GM18526 (cell line): Measurements from ENCODE around the gene CSNK1E.

ENCODE experiments used
- POLR2A ChIP-seq: IDR thresholded peaks from 3 replicates; pipeline ENCODE4 v1.6.1; 2011; ENCODE audit not compliant: insufficient read length; ENCODE audit errors: extremely low read depth

The CSNK1E gene

DNA sequence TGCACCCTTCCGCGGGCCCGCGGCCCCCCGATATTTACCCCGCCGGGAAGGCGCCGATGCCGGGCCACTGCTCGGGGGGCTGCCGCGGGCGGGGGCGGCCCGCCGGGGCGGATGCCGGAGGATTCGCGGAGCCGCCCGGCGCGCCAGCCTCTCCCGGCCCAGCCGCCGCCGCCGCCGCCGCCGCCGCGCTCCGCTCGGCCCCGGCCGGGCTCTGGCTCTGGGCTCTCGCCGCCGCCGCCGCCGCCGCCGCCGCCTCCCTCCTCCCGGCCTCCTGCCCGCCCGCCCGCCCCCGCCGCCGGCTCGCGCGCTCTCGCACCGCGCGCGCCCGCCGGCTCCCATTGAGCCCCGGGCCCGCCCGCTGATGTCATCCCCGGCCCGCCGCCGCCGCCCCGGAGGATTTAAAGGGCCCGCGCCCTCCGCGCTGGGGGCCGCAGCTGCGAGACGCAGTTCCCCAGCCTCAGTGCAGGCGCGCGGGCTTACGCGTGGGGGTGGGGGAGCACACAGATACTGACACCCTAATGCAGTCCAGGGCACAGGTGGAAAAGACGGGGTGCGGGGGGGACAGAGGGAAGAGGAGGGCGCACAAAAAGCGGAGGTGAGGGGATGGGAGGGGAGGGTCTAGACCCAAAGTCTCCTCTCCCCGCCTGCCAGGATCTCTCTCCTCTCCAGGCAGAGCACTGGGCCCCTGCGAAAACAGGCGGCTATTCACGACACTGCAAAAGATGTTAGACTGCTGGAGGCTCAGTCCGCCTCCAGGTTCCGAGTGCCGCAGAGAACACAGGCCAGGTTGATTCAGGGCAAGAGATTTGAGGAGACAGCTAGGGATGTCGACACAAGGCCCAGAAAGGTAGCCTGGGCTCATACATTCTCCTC, at the start of gene CSNK1E:
Gene CSNK1E (minus strand): TSS at position 312 of the 873 bp plus-strand sequence. CDS start 3,276 bp downstream, outside the sequence.
- no peak for TF ChIP-seq POLR2A

DNA sequence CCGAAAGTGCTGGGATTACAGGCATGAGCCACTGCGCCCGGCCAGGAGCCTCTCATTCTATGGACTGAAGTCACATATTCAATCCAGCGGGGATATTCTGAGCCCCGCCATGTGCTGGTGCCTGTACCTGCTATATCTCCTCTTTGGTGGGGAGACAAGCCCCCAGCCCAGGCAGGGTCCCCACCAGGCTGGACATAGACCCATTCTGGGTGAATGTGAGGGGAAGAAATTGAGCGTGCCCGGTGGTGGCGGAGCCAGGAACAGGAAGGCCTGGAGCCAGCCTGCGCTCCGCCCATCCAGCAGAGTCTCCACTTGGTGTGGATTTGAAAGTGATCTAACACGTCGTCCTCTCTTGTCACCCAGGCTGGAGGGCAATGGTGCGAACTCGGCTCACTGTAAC, 38.0 kb upstream of the CSNK1E start:
- TF ChIP-seq POLR2A = no peak

DNA sequence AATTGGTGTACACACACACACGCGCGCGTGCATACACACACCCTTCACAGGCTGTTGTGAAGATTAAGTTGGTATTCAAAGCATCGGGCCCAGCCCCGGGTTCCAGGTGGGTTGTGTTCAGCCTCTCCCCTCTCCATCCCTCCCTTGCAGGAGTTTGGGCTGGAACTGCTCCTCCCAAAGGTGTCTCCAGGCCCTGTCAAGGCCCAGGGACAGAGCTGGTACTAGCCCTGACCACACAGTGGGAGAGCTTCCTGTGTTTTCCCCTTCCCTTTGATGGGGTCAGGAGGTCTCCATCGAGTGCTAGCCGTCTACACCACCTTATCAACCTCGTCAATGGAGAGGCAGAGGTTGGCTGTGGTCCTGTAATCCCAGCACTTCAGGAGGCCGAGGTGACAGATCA, 36.5 kb upstream of the CSNK1E start:
- no peak for TF ChIP-seq POLR2A

DNA sequence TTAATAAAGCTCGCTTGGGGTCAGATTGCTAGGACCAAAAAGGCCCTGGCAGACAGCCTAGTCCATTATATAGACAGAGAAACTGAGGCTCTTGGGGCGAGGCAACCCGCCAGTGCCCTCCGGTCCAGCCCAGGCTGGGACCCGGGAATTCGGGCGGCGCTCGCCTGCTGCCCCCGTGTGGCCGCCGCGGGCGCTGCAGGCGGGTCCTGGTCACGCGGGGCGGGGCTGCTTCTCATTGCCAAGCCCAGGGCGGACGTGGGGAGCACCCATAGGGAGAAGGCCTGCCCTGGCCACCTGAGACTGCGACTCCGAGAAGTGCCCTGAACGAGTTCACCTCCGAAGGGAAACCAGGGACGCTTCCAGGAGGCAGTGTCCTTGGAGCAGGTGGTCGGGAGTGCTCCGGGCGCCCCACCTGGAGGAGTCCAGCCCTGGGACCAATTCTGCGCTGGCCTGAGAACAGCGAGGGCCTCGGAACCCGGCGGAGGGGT, 36.0 kb upstream of the CSNK1E start:
- TF ChIP-seq POLR2A = no peak

DNA sequence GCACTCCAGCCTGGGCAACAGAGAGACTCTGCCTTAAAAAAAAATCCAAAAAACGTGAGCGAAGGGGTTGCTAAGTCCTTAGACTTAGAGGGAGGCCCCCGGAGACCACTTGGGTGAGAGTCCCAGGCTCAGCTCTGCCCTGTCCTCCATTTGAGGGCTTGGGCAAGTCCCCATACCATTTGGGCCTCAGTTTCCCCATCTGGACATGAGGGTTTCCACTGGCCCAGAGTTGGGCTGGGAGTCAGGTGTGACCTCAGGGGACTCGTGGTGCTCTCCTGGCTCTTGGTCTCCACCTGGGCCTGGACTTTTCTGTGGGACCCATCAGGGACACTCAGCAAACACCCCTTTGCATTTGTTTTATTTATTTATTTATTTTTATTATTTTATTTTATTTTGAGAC, 35.2 kb upstream of the CSNK1E start:
- TF ChIP-seq POLR2A = no peak

DNA sequence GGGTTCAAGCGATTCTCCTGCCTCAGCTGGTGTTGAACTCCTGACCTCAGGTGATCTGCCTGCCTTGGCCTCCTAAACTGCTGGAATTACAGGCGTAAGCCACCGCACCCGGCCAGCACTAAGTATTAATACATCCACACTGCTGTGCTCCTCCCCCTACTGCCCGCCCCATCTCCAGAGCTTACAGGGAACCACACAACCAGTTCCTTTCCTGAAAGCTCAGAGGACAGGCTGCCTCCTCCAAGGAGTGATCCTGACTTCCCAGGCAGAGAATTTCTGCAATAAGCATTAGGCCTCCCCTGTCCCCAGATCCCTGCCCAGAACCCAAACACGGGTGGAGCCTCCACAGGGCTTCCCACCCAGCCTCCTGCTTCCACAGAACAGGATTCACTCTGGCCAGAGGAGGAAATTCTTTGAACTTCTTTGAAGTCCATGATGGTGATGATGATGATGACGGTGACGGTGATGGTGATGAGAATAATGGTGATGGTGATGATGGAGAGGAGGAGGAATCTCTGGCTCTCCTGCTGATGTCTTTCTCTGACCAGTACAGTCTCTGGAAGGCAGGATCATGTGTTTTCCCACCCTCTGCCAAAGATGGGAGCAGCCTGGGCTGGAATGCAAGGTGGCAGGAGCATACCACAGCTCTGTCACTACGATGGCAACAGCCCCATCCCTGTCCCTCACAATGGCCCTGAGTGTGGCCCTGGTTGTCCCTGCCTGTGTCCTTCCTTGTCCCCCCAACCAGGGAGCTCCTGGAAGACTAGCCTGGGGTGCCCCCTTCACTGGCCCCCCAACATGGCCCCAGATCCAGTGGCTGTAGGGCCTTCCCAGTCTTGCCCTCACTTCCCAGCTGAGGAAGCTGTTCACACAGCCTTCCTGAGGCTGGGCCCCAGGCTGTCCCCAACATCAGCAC, 33.5 kb upstream of the CSNK1E start:
- no peak for TF ChIP-seq POLR2A

DNA sequence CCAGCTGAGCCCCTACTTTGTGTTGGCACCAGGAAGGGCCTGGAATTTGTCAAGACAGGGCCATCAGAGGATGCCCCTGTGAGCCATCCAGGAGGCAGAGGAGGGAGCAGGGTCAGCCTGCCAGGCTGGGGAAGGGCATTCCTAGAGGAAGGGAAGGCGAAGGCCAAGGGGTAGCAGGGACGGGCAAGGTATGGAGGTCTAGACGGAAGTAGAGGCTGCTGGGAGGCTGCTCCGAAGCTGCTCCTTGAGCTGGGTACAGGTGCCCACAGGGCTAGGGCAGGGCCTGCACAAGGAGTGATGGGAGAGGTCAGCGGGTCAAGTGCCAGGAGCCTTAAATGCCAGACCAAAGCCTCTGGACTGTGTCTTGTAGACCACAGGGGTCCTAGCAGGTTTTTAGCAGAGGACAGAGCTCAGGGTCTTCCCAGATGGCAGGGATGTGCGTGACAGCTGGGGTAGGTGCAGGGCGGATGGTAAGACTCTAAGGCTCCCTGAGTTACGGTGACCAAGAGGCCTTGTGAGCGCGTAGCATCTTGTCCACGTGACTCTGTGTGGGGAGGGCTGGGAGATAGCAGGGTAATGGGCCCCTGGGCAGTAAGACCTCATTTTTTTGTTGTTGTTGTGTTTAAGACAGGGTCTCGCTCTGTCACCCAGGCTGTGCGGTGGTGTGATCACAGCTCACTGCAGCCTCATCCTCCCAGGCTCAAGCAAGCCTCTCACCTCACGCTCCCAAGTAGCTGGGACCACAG, 31.7 kb upstream of the CSNK1E start:
- no peak for TF ChIP-seq POLR2A

DNA sequence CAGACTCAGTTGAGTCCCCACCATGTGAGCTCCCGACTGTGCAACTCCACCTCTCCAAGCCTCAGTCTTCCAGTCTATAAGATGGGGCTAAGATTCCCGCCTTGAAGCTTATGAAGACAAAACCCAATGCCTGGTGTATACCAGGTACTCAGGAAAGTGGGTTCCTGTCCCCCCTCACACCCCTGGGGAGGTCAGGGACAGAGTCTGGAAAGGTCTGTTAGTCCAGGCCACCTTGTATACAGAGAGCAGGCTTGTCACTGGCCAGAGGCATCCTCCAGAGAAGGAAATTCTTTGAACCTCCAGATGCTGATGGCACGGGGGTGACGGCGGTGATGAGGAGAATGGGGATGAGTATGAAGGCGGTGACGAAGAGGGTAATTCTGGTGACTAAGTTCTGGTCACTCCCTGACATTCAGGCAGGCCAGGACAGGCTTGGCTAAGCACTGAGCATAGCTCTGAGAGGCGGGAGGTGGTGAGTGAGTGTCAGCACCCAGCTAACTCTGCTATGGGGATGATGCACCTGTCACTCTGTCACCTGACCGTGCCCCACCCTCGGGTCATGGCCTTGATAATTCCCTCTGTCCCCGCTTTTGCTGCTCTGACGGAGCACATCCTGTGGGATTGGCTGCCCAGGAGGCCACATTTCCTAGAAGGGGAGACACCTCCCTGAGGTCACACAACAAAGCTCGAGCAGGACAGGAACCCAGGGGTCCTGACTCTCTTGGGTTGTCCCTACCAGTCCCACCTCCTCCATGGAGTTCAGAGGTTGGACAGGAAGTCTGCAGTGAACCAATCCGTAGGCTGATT, 30.9 kb upstream of the CSNK1E start:
- TF ChIP-seq POLR2A = no peak

DNA sequence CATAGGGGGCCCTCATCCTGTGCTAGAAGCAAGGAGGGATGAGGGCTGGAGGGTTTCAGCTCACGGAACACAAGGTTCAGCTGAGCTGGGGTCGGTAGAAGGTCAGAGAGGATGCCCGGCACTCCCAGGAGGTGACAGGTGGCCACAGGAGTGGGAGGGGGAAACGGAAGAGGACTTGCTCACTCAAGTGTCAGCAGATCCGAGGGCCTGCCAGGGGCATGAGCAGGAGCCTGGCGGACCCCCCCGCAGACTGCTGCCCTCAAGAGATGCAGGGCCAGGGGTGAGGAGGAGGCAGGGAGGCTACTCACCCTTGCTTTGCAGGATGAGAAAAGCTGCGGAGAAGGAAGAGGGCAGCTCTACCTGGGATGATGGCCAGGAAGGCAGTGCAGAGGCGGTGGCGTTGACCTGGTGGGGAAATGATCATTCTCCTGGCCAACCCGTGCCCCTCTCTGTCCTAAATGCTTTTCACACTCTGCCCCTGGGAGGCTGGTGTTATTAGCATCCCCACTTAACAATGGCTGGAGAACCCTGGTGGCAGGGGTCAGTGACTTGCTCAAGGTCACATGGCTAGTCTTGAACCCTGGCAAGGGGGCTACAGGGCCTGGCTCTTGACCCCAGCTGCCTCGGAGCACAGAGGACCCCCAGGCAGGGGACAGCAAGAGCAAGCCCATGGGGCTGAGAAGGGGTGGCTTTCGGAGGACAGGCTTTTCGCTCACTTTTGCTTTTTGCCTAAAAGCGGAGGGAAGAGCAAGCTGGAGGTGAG, 30.1 kb upstream of the CSNK1E start:
- no peak for TF ChIP-seq POLR2A

DNA sequence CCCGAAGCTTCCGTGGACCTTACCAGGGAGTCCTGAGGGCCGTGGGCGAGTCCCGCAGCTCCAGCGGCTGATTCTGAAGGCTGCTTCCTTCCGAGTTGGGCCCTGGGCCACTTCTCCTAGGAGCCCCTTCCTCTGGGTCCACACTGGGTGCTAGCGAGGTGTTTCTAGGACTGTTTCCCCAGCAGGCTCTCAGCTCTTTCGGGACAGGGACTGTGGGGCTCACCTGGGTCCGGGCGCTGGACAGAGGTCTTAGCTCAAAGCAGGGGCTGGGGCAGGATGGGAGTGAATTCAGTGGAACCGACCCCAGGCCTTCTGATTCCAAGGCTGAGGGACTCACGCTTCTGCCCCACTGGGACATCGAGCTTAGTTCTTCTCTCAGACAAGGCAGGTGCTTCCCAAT, 29.3 kb upstream of the CSNK1E start:
- no peak for TF ChIP-seq POLR2A

DNA sequence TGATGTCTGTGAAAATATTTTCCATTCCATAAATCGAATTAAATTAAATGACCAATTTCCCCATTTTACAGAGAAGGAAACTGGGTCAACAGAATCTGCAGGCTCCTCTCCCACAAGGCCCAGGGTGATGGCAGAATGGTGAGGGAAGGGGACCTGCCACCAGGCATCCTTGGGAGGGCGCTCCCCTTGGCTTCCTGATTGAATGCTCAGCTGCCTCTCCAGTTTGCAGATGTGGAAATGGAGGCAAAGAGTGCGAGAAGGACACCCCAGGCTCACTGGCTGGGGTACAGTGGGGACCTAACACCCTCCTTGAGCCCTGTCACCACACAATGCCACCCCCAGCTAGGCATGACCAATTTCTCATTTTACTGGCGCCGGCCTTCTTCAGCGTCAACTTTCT, 28.5 kb upstream of the CSNK1E start:
- TF ChIP-seq POLR2A = no peak

DNA sequence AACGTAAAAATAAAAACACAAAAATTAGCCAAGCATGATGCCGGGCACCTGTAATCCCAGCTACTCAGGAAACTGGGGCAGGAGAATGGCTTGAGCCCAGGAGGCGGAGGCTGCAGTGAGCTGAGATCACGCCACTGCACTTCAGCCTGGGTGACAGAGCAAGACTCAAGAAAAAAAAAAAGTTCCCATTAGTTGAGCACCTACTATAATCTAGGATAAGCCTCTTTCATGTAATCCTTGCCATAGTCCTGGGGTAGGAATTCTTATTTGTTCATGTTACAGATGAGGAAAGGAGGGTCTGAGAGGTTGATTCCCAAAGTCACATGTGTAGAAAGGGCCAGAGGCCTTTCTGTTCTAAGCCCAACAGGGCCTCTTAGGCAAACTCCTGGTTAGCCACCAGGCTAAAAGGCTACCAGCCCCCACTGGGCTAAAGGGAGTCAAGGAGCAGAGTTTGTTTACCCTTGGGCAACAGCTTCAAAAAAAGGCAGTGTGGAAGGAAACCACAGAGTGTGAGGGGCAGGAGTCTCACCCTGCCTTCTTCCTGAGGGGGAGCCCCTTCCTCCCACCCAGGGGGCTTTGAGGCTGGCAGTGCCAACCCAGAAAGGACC, 21.6 kb upstream of the CSNK1E start:
- TF ChIP-seq POLR2A = no peak

DNA sequence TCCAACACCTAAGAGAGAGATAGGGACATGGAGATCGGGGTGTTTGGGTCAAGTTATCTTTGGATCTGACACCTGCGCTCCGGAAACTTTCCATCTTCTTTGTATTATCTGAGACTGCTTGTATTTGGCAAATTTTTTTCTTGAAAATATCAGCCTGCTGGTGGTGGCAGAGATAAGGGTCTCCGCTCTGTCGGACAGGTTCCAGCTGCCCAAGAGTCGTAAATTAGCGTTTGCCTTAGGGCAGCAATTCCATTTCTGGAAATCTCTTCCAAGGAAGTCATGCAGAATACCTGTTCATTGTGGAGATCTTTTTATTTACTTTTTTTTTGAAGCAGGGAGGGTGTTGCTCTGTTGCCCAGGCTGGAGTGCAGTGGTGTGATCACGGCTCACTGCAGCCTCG, 19.5 kb upstream of the CSNK1E start:
- TF ChIP-seq POLR2A = no peak

DNA sequence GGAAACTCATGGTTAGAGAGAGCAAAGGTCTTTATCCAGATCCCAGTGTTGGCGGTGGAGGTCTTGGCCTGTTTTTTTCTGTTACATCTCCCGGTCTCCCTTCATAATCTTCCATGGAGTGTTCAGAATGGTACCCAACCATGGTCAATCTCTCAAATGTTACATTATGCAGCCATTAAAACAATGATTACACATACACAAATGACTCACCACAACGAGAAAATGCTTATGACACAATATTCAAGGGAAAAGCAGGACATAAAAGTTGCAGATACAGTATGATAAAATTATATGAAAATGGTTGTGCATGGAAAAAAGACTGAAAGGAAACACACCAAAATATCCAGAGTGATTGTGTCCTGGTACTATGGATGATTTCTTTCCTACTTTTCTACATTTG, 17.8 kb upstream of the CSNK1E start:
- no peak for TF ChIP-seq POLR2A

DNA sequence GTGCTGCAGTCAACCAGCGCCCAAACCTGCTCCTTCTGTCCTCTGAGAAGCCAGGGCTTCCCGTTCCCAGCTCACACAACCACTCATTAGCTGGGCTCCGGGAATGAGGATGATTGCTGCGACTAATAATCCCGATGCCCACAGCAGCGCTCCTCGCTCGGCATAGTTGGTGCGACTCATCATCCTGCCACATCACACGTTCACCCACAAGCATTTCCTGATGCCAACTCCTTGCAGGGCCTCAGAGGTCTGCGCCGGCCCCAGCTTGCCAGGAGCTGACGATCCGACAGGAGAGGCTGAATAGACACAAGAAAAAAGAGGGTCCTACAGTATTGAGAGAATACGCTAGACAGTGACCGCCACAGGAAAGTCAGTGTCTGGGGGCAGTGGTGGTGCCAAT, 10.6 kb upstream of the CSNK1E start:
- TF ChIP-seq POLR2A = no peak
